Tongue (tissue), 2 donors: ENCODE measurements around the gene ULK1. TPM values are rescaled to one million over a fixed set of nuclear protein-coding genes. Genes with fewer than 3 reads are reported as not detected.
A peak's percentile ranks its signal among the peaks of the same experiment; 100 is the strongest.

Source experiments
- DNase-seq: peaks from one replicate; pipeline ENCODE4 v3.0.0-alpha.2; 2015
- total RNA-seq: library from RNA; depleted of rRNA; stranded (reverse); fragments of >200 nt; gene quantifications from one replicate; pipeline ENCODE4 v1.2.3, GENCODE V29; 2014

ULK1 gene
- 15.6 TPM for total RNA-seq

- peak; percentile 97 for DNase-seq
Observed at GRCh38 chr12:131894313-131894860, at the start of gene ULK1. Gene ULK1 (plus strand): TSS chr12:131894622. CDS start chr12:131895002, 380 bp downstream.

- no peak for DNase-seq
Observed at GRCh38 chr12:131844656-131845055, 49.8 kb upstream of the ULK1 start.

GRCh38 chr12:131845121-131845520, 49.3 kb upstream of the ULK1 start:
- DNase-seq: no peak

- no peak for DNase-seq
Observed at GRCh38 chr12:131847456-131847855, 47.0 kb upstream of the ULK1 start.

- no peak for DNase-seq
Observed at GRCh38 chr12:131848753-131849152, 45.7 kb upstream of the ULK1 start.

- no peak for DNase-seq
Observed at GRCh38 chr12:131849700-131850553, 44.5 kb upstream of the ULK1 start.

- no peak for DNase-seq
Observed at GRCh38 chr12:131850856-131851559, 43.4 kb upstream of the ULK1 start.

GRCh38 chr12:131851741-131852550, 42.5 kb upstream of the ULK1 start:
- DNase-seq: no peak

GRCh38 chr12:131852551-131853299, 41.7 kb upstream of the ULK1 start:
- no peak for DNase-seq

GRCh38 chr12:131853832-131854797, 40.3 kb upstream of the ULK1 start:
- no peak for DNase-seq

GRCh38 chr12:131854861-131855476, 39.5 kb upstream of the ULK1 start:
- DNase-seq: no peak

- DNase-seq: no peak
Observed at GRCh38 chr12:131855521-131856142, 38.8 kb upstream of the ULK1 start.

GRCh38 chr12:131856366-131857097, 37.9 kb upstream of the ULK1 start:
- no peak for DNase-seq

- no peak for DNase-seq
Observed at GRCh38 chr12:131857908-131858850, 36.2 kb upstream of the ULK1 start.

GRCh38 chr12:131860472-131861260, 33.8 kb upstream of the ULK1 start:
- DNase-seq: peak; percentile 56

- DNase-seq: no peak
Observed at GRCh38 chr12:131861261-131862083, 33.0 kb upstream of the ULK1 start.
